ENCODE data around the gene POLDIP3.
A peak's percentile ranks its signal among the peaks of the same experiment; 100 is the strongest.

Gene POLDIP3

GRCh38 chr22:42562684-42563083 lies 52.0 kb downstream of the POLDIP3 start (continued):
- TF ChIP-seq WT1 (tag by site-specific recombination; IDR thresholded peaks at IDR 0.05) (no peak), ZNF555 (tag by site-specific recombination; conservative IDR thresholded peaks at IDR 0.05) (no peak), GLI4 (tag by site-specific recombination; IDR thresholded peaks at IDR 0.05) (no peak), ZNF404 (tag by site-specific recombination; IDR thresholded peaks at IDR 0.05) (no peak), FEZF1 (tag by site-specific recombination; IDR thresholded peaks at IDR 0.05) (no peak), ZNF202 (tag by site-specific recombination; IDR thresholded peaks at IDR 0.05; ENCODE audit: borderline replicate concordance) (no peak), ZNF132 (tag by site-specific recombination; IDR thresholded peaks at IDR 0.05; ENCODE audit: borderline replicate concordance) (no peak), PRDM4 (tag by site-specific recombination; IDR thresholded peaks at IDR 0.05) (no peak), ZFHX2 (tag by site-specific recombination; conservative IDR thresholded peaks at IDR 0.05) (no peak), HOXA7 (CRISPR knock-in tag; IDR thresholded peaks at IDR 0.05; ENCODE audit: borderline replicate concordance) (no peak)

GRCh38 chr22:42562279-42562678 lies 52.4 kb downstream of the POLDIP3 start:
- Histone ChIP-seq H3K9me3 (ENCODE audit: control insufficient read depth, insufficient read depth, low read depth, low read length) (no peaks in the 10 kb centered on the region), H3K36me3 (ENCODE audit: control insufficient read depth in 2 of 2, insufficient read depth in 1 of 2, low read length in 2 of 2) (peaks cover 0 to 2% of the 10 kb centered on the region in 2 experiments; a peak in 2 of 3 replicates), H3K4me1 (ENCODE audit: control insufficient read depth, insufficient read depth, low read length) (no peaks in the 10 kb centered on the region), H3K4me3 (ENCODE audit: low read depth, low read length) (no peak overlapping the region), H3K27ac (ENCODE audit: extremely low read depth, low read depth, low read length) (0 out of 2 replicates have a peak overlapping the region, but pooled peaks have one; percentile 16)
- no peak for TF ChIP-seq ZNF639 (tag by site-specific recombination; IDR thresholded peaks at IDR 0.05)
- TF ChIP-seq KLF1 (tag by site-specific recombination; IDR thresholded peaks at IDR 0.05), result no peak
- TF ChIP-seq ZBTB20 (tag by site-specific recombination; IDR thresholded peaks at IDR 0.05), result no peak
- TF ChIP-seq ZNF544 (tag by site-specific recombination; IDR thresholded peaks at IDR 0.05), result no peak
- TF ChIP-seq ZNF600 (tag by site-specific recombination; IDR thresholded peaks at IDR 0.05), result peak; percentile 20; the same call in 1 of the 2 replicates
- no peak for TF ChIP-seq ZNF280D (tag by site-specific recombination; IDR thresholded peaks at IDR 0.05)
- peak; percentile 15; the same call in 1 of the 2 replicates for TF ChIP-seq SP2 (tag by site-specific recombination; IDR thresholded peaks at IDR 0.05)
- no peak for TF ChIP-seq FEZF1 (tag by site-specific recombination; IDR thresholded peaks at IDR 0.05)
- TF ChIP-seq ZNF48 (tag by site-specific recombination; IDR thresholded peaks at IDR 0.05), result no peak
- TF ChIP-seq ZNF174 (tag by site-specific recombination; IDR thresholded peaks at IDR 0.05), result no peak
- TF ChIP-seq ZNF548 (tag by site-specific recombination; IDR thresholded peaks at IDR 0.05), result no peak
- no peak for TF ChIP-seq ZNF654 (tag by site-specific recombination; IDR thresholded peaks at IDR 0.05; ENCODE audit: low read depth)
- TF ChIP-seq ZXDB (tag by site-specific recombination; IDR thresholded peaks at IDR 0.05), result no peak
- CTCF ChIA-PET, result interaction anchor here (0.6 to 3.7 kb wide), 9 partner anchors 8 to 588 kb away, joined by 3 to 31 read pairs (median 5); partner anchors contain the start of gene SERHL2
- POLR2A ChIA-PET, result interaction anchor here (0.5 to 1.2 kb wide), 3 partner anchors 20 to 707 kb away, joined by 3 to 5 read pairs (median 3); no protein-coding TSS in a partner anchor

Measured in HEK293 (cell line).